Measurements from ENCODE around the gene SAFB2.

Gene SAFB2

DNA sequence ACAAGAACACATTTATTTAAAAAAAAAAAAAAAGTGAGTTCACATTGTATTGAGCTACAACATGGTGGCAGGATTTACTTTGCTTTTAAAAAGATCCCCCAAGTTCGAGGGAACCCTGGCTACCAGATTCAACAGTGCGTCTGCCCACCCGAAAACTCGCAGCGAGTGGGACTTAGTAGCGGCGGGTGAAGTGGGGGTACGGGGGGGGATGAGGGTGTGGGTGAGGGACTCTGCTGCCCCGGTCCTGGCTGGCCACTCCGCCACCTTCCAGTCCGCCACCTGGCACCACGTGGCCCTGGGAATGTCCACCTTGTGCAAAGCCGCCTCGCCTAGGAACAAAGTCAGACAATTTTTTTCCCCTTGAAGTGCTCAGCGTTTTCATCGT lies 35.5 kb downstream of the SAFB2 start:
- TF ChIP-seq FOXM1 (IDR thresholded peaks at IDR 0.05; ENCODE audit: borderline replicate concordance, low read depth) (no peak), NFIC (IDR thresholded peaks at IDR 0.05) (no peak), TEAD4 (IDR thresholded peaks at IDR 0.05) (no peak), TAF1 (IDR thresholded peaks at IDR 0.05; ENCODE audit: low read depth) (no peak), RAD21 (IDR thresholded peaks at IDR 0.05; ENCODE audit: low read depth) (no peak), CEBPB (IDR thresholded peaks at IDR 0.05) (no peak), YY1 (IDR thresholded peaks at IDR 0.05; ENCODE audit: low read depth) (no peak), CREB1 (IDR thresholded peaks at IDR 0.05; ENCODE audit: low read depth) (no peak), EGR1 (IDR thresholded peaks at IDR 0.05) (no peak), EP300 (IDR thresholded peaks at IDR 0.05; ENCODE audit: borderline replicate concordance) (no peak), ZBTB7A (IDR thresholded peaks at IDR 0.05; ENCODE audit: low read depth) (no peak)
- TF ChIP-seq, protein P1, sequence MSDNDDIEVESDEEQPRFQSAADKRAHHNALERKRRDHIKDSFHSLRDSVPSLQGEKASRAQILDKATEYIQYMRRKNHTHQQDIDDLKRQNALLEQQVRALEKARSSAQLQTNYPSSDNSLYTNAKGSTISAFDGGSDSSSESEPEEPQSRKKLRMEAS (IDR thresholded peaks at IDR 0.05): no peak
- TF ChIP-seq, protein P2, sequence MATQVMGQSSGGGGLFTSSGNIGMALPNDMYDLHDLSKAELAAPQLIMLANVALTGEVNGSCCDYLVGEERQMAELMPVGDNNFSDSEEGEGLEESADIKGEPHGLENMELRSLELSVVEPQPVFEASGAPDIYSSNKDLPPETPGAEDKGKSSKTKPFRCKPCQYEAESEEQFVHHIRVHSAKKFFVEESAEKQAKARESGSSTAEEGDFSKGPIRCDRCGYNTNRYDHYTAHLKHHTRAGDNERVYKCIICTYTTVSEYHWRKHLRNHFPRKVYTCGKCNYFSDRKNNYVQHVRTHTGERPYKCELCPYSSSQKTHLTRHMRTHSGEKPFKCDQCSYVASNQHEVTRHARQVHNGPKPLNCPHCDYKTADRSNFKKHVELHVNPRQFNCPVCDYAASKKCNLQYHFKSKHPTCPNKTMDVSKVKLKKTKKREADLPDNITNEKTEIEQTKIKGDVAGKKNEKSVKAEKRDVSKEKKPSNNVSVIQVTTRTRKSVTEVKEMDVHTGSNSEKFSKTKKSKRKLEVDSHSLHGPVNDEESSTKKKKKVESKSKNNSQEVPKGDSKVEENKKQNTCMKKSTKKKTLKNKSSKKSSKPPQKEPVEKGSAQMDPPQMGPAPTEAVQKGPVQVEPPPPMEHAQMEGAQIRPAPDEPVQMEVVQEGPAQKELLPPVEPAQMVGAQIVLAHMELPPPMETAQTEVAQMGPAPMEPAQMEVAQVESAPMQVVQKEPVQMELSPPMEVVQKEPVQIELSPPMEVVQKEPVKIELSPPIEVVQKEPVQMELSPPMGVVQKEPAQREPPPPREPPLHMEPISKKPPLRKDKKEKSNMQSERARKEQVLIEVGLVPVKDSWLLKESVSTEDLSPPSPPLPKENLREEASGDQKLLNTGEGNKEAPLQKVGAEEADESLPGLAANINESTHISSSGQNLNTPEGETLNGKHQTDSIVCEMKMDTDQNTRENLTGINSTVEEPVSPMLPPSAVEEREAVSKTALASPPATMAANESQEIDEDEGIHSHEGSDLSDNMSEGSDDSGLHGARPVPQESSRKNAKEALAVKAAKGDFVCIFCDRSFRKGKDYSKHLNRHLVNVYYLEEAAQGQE (IDR thresholded peaks at IDR 0.05; ENCODE audit: low read depth): no peak
- TF ChIP-seq, protein P3, sequence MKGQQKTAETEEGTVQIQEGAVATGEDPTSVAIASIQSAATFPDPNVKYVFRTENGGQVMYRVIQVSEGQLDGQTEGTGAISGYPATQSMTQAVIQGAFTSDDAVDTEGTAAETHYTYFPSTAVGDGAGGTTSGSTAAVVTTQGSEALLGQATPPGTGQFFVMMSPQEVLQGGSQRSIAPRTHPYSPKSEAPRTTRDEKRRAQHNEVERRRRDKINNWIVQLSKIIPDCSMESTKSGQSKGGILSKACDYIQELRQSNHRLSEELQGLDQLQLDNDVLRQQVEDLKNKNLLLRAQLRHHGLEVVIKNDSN (IDR thresholded peaks at IDR 0.05): no peak

DNA sequence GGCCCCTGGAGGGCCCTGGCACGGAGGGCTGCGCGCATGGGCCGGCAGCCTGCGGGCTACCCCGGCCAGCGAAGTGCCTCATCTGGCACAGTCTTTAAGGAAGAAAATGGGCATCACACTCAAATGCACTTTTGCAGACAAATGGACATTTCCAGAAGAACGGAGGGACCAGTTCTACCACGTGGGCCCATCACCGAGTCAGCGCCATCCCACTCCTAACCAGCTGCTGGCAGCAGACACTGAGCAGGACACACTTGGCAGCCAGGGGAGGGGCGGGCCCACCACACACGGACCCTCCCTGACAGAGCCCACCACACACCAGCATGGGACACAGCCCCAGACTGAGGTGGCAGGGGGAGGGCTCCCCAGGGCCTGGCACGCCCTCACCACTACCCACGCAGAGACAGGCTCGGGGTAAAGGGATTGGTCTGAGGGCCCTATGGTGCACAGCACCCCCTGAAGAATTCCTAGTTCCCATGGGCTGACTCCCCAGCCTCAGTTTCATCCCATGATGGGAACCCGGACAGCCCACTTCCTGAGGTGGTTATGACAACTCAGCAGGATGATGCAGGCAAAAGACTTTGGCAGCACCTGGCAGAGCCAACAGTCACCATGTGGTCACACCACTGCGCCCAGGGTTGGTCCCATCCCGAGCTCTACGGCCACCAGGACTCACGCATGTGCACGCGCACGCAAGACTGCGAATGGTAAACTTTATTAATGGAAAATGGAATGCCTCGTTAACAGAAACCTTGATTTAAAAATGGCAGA lies 36.1 kb downstream of the SAFB2 start:
- 0 out of 2 replicates have a peak, but pooled peaks have one; percentile 12 for TF ChIP-seq ZBTB7A (IDR thresholded peaks at IDR 0.05; ENCODE audit: low read depth)
- TF ChIP-seq, protein P3 (IDR thresholded peaks at IDR 0.05): no peak

DNA sequence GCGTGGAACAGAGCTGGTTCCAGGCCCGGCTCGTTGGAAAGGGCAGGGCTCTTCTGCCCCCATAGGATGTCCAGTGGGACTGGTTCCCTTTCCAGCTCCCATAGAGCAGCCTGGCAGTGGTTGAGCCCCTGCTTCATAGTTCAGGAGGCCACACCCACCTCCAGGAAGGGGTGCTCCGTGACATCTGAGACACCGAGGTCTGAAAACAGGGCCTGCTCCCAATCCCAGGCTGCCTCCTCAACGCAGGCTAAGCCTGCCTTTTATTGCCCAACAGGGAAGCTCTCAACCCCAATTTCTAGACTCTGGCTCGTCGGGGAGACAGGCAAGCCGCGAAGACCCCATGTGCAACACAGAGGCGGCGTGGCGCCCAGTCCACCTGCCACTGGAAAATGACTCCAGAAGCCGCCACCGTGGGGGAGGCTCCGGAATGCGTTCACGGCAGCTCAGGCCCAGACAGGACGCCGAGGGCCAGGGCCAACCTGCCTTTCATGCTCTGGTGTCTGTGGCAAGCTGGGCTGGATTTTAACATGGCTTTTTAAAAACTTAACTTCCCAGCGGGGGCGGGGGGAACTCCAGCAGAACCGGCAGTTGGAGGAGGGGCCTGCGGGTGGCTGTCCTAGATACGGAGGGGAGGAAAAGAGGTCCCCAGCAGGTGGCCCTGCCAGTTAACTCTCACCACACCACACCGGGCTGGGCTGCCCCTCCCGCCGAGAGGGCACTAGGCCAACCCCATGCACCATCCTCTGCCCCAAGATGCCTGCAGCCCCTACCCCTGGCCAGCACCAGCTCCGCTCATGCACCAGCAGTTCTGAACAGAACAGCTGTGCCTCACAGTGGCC lies 36.9 kb downstream of the SAFB2 start:
- peak; percentile 18; the same call in 1 of the 2 replicates for TF ChIP-seq ZBTB7A (IDR thresholded peaks at IDR 0.05; ENCODE audit: low read depth)
- no peak for TF ChIP-seq CREB1 (IDR thresholded peaks at IDR 0.05; ENCODE audit: low read depth)

DNA sequence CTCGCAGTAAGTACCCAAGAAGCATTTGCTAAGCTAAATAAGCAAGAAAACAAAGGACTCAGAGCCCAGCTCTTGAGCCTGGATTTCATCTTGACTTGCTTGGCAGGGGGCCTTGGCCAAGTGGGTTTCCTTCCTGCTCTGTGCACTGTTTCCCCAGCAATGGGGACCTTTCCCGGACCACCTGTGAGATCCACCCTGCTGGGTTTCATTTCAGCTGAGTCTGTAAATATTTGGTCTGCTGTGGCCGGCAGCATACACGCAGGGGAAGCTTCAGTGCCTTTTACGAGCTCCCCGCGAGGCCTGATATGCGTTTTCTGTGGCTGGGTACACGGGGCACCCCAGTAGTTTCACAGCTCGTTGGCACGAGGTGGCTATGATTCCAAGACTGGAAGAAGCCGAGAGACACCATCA lies 42.4 kb downstream of the SAFB2 start:
- TF ChIP-seq, protein P3 (IDR thresholded peaks at IDR 0.05): no peak
- TF ChIP-seq EGR1 (IDR thresholded peaks at IDR 0.05): no peak
- TF ChIP-seq, protein P1 (IDR thresholded peaks at IDR 0.05): no peak
- TF ChIP-seq CREB1 (IDR thresholded peaks at IDR 0.05; ENCODE audit: low read depth): no peak
- TF ChIP-seq, protein P2 (IDR thresholded peaks at IDR 0.05; ENCODE audit: low read depth): no peak
- TF ChIP-seq ZBTB7A (IDR thresholded peaks at IDR 0.05; ENCODE audit: low read depth): no peak
- TF ChIP-seq RAD21 (IDR thresholded peaks at IDR 0.05; ENCODE audit: low read depth): no peak
- TF ChIP-seq EP300 (IDR thresholded peaks at IDR 0.05; ENCODE audit: borderline replicate concordance): no peak
- no peak for TF ChIP-seq TCF12 (IDR thresholded peaks at IDR 0.05; ENCODE audit: low read depth)
- TF ChIP-seq NFIC (IDR thresholded peaks at IDR 0.05): no peak
- no peak for TF ChIP-seq TEAD4 (IDR thresholded peaks at IDR 0.05)
- TF ChIP-seq TAF1 (IDR thresholded peaks at IDR 0.05; ENCODE audit: low read depth): no peak
- TF ChIP-seq YY1 (IDR thresholded peaks at IDR 0.05; ENCODE audit: low read depth): no peak
- no peak for TF ChIP-seq CEBPB (IDR thresholded peaks at IDR 0.05)
- TF ChIP-seq FOXM1 (IDR thresholded peaks at IDR 0.05; ENCODE audit: borderline replicate concordance, low read depth): no peak

DNA sequence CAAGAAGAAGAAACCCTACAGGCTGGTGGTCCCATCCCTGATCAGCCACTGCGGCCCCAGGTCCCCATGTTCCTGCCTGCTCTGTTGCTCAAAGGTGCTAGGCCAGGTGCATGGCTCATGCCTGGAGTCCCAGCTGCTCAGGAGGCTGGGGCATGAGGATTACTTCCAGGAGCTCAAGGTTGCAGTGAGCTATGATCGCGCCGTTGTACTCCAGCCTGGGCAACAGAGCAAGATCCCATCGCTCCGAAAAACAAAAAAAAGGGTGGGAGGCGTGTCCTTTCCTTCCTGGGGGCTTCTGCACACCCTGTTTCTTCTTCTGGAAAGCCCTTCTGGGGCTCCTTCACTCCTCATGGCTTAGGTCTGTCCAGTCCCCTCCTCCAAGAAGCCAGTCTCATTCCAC lies 42.9 kb downstream of the SAFB2 start:
- TF ChIP-seq TEAD4 (IDR thresholded peaks at IDR 0.05) (no peak), RAD21 (IDR thresholded peaks at IDR 0.05; ENCODE audit: low read depth) (no peak), CEBPB (IDR thresholded peaks at IDR 0.05) (no peak), TAF1 (IDR thresholded peaks at IDR 0.05; ENCODE audit: low read depth) (no peak), EGR1 (IDR thresholded peaks at IDR 0.05) (no peak), NFIC (IDR thresholded peaks at IDR 0.05) (no peak), CREB1 (IDR thresholded peaks at IDR 0.05; ENCODE audit: low read depth) (no peak), EP300 (IDR thresholded peaks at IDR 0.05; ENCODE audit: borderline replicate concordance) (no peak), FOXM1 (IDR thresholded peaks at IDR 0.05; ENCODE audit: borderline replicate concordance, low read depth) (no peak), YY1 (IDR thresholded peaks at IDR 0.05; ENCODE audit: low read depth) (no peak), ZBTB7A (IDR thresholded peaks at IDR 0.05; ENCODE audit: low read depth) (no peak), TCF12 (IDR thresholded peaks at IDR 0.05; ENCODE audit: low read depth) (no peak)
- TF ChIP-seq, protein P2 (IDR thresholded peaks at IDR 0.05; ENCODE audit: low read depth): no peak
- TF ChIP-seq, protein P3 (IDR thresholded peaks at IDR 0.05): no peak
- TF ChIP-seq, protein P1 (IDR thresholded peaks at IDR 0.05): no peak

All from Ishikawa (cell line).